A549 (cell line): ENCODE measurements around the gene GRM4. TPM values are rescaled to one million over a fixed set of nuclear protein-coding genes. Genes with fewer than 3 reads are reported as not detected.
A peak's percentile ranks its signal among the peaks of the same experiment; 100 is the strongest.

Experiments
- ATAC-seq, 2 experiments: fragments of 200-7000 bp in 1 of 2; fragments of >200 bp in 1 of 2; cut with Nextera tagmentation in 1 of 2; cut with Tn5 transposase in 1 of 2; 3 replicates each; pipeline versions ENCODE4 v1.8.0 to v1.9.1; 2018 to 2020; ENCODE audit warnings: mild to moderate bottlenecking in 1 of 2, moderate library complexity in 1 of 2
- CTCF ChIA-PET: fragments of 300-600 bp; sonication (Branson Sonifier 250); formaldehyde crosslinking; extraction: SDS; loops from one replicate; lab custom pipeline; 2021; ENCODE audit warnings: antibody characterized with exemption, inconsistent platforms; lab: Yijun Ruan, JAX
- POLR2A ChIA-PET: fragments of 350-600 bp; formaldehyde crosslinking; extraction: SDS; loops from one replicate; lab custom pipeline; 2021; ENCODE audit warnings: antibody characterized with exemption, inconsistent platforms; lab: Yijun Ruan, JAX
- DNase-seq, 2 experiments: peaks; one replicate each; pipeline versions ENCODE4 v3.0.0 to v3.0.0-alpha.2; 2011 to 2016; ENCODE audit warnings: low read depth in 1 of 2, low spot score in 1 of 2
- FAIRE-seq: peaks from 2 replicates; lab custom pipeline; 2011; peaks lifted over from hg19 to GRCh38; lab: Jason Lieb, UNC
- H3K27ac ChIP-seq, 2 experiments: fragments of >200 bp; sonication (Bioruptor Twin); formaldehyde crosslinking; 3 replicates each; pipeline ENCODE4 v1.5.1; 2016 to 2017
- H3K4me1 ChIP-seq: fragments of >200 bp; sonication (Bioruptor Twin); formaldehyde crosslinking; 3 replicates; pipeline ENCODE4 v1.6.1; 2016
- H3K4me2 ChIP-seq: fragments of >200 bp; sonication (Bioruptor Twin); formaldehyde crosslinking; 3 replicates; pipeline ENCODE4 v1.6.1; 2016
- H3K4me3 ChIP-seq: fragments of >200 bp; sonication (Bioruptor Twin); formaldehyde crosslinking; 3 replicates; pipeline ENCODE4 v1.5.1; 2016
- H3K9me3 ChIP-seq: fragments of >200 bp; sonication (Bioruptor Twin); formaldehyde crosslinking; 3 replicates; pipeline ENCODE4 v1.6.1; 2016
- BHLHE40 ChIP-seq: IDR thresholded peaks from 2 replicates; pipeline ENCODE4 v1.6.1; 2012; ENCODE audit warnings: low read depth, low read length, inconsistent platforms
- CBX2 ChIP-seq: fragments of 200-600 bp; sonication (generic); IDR thresholded peaks from 2 replicates; pipeline ENCODE4 v1.6.1; 2016; ENCODE audit warnings: low read depth, mild to moderate bottlenecking, borderline replicate concordance
- CEBPB ChIP-seq, 2 experiments: fragments of >200 bp in 1 of 2; sonication (Bioruptor Twin) in 1 of 2; formaldehyde crosslinking in 1 of 2; IDR thresholded peaks; 2 replicates each; pipeline ENCODE4 v1.6.1; 2012 to 2016
- EHMT2 ChIP-seq: fragments of 200-600 bp; sonication (generic); IDR thresholded peaks from 2 replicates; pipeline ENCODE4 v1.6.1; 2016; ENCODE audit warnings: antibody characterized with exemption, low read depth, mild to moderate bottlenecking, moderate library complexity
- FOXS1 ChIP-seq: fragments of 250-450 bp; sonication (Bioruptor Pico); IDR thresholded peaks from 2 replicates; pipeline ENCODE4 v1.5.0; 2020; ENCODE audit warnings: mild to moderate bottlenecking, moderate library complexity
- HDAC2 ChIP-seq: fragments of 200-600 bp; sonication (generic); IDR thresholded peaks from 2 replicates; pipeline ENCODE4 v1.6.1; 2016
- HEYL ChIP-seq: fragments of 250-450 bp; sonication (Bioruptor Pico); IDR thresholded peaks from 2 replicates; pipeline ENCODE4 v1.8.0; 2021; ENCODE audit warnings: mild to moderate bottlenecking, moderate library complexity
- HMGXB4 ChIP-seq: fragments of 250-450 bp; sonication (Bioruptor Pico); IDR thresholded peaks from 2 replicates; pipeline ENCODE4 v1.5.0; 2021; ENCODE audit warnings: mild to moderate bottlenecking, moderate library complexity, borderline replicate concordance
- JUN ChIP-seq, 2 experiments: fragments of >200 bp; sonication (Bioruptor Twin); formaldehyde crosslinking; IDR thresholded peaks; 2 replicates in 1 of 2; 3 replicates in 1 of 2; pipeline ENCODE4 v1.6.1; 2016 to 2017
- MAFK ChIP-seq: fragments of 450-650 bp; IDR thresholded peaks from 2 replicates; pipeline ENCODE4 v1.6.1; 2014; ENCODE audit not compliant: partially characterized antibody
- REST ChIP-seq: fragments of 200-600 bp; sonication (generic); IDR thresholded peaks from 2 replicates; pipeline ENCODE4 v1.6.1; 2016; ENCODE audit warnings: antibody characterized with exemption, mild to moderate bottlenecking, moderate library complexity
- TP53 ChIP-seq: fragments of 250-450 bp; sonication (Bioruptor Pico); IDR thresholded peaks from 2 replicates; pipeline ENCODE4 v1.5.0; 2021; ENCODE audit warnings: mild to moderate bottlenecking, moderate library complexity
- ZFP36 ChIP-seq: fragments of 450-650 bp; IDR thresholded peaks from 2 replicates; pipeline ENCODE4 v1.6.1; 2014; ENCODE audit warnings: borderline replicate concordance; ENCODE audit not compliant: partially characterized antibody
- ZSCAN20 ChIP-seq: fragments of 250-450 bp; sonication (Bioruptor Pico); IDR thresholded peaks from 2 replicates; pipeline ENCODE4 v1.8.0; 2022; ENCODE audit warnings: mild to moderate bottlenecking, moderate library complexity
- whole genome bisulfite sequencing: methylation state at CpG from one replicate; pipeline ENCODE4 v1.1.6; 2017; ENCODE audit errors: missing lambda C conversion rate; 5-methylcytosine and 5-hydroxymethylcytosine counted together
- polyA plus RNA-seq, 4 experiments: library from polyadenylated mRNA; depleted of rRNA in 3 of 4; stranded (reverse); fragments of >200 nt; fragmentation: RNase III in 1 of 4; extraction: RNeasy Plus Mini Kit Qiagen cat#74134 plus additional on column Dnase treatment in 1 of 4; gene quantifications; 2 replicates in 3 of 4; 3 replicates in 1 of 4; pipeline ENCODE4 v1.2.3, GENCODE V29; 2011 to 2017
- TF ChIP-seq, protein P1 (sequence below): IDR thresholded peaks from 2 replicates; pipeline ENCODE4 v1.6.1; 2012

The GRM4 gene
- polyA plus RNA-seq, 2 of the 4 experiments (the other 2 are of a cell fraction) = 0.05 TPM

GRCh38 chr6:34115403-34115795, 30.5 kb downstream of the GRM4 start:
- no peaks in the 10 kb centered on the region for H3K9me3 ChIP-seq
- ChIA-PET POLR2A (no interaction called here), CTCF (interaction anchor here (0.6 kb wide), 1 partner anchor 585 kb away, joined by 3 read pairs; no protein-coding TSS in a partner anchor)
- no peak overlapping the region for H3K27ac ChIP-seq
- FAIRE-seq (no peak), DNase-seq (no peak), ATAC-seq (no peak)
- 52% methylated on average over 6 of the region's 10 CpGs for WGBS
- H3K4me2 ChIP-seq = no peak overlapping the region
- H3K4me3 ChIP-seq = no peak overlapping the region
- TF ChIP-seq EHMT2 = peak; percentile 28; the same call in 1 of the 2 replicates
- no peak for TF ChIP-seq JUN (IDR thresholded peaks at IDR 0.05)
- TF ChIP-seq REST = peak; percentile 95
- H3K4me1 ChIP-seq = no peaks in the 10 kb centered on the region

- TF ChIP-seq ZFP36 (no peak), FOXS1 (CRISPR knock-in tag) (no peak)
- no peak for DNase-seq
- no peak for ATAC-seq
- FAIRE-seq = no peak
- ChIA-PET CTCF (no interaction called here), POLR2A (no interaction called here)
- no peaks in the 10 kb centered on the region for H3K9me3 ChIP-seq
- no peaks in the 10 kb centered on the region for H3K4me1 ChIP-seq
- no peak overlapping the region for H3K27ac ChIP-seq
- no peak overlapping the region for H3K4me2 ChIP-seq
- WGBS = 26% methylated on average over 12 of the region's 16 CpGs
- H3K4me3 ChIP-seq = no peak overlapping the region
These were observed 31.0 kb downstream of the GRM4 start for GRCh38 chr6:34114695-34115402.

GRCh38 chr6:34113532-34113931, 32.4 kb downstream of the GRM4 start:
- WGBS = 4% methylated on average over 3 of the region's 3 CpGs
- POLR2A ChIA-PET = no interaction called here
- Histone ChIP-seq H3K27ac (no peak overlapping the region), H3K4me2 (no peak overlapping the region), H3K4me1 (no peaks in the 10 kb centered on the region), H3K9me3 (no peaks in the 10 kb centered on the region), H3K4me3 (no peak overlapping the region)
- TF ChIP-seq HEYL (no peak), CEBPB (IDR thresholded peaks at IDR 0.05) (no peak), HMGXB4 (CRISPR knock-in tag) (no peak), CBX2 (no peak), ZSCAN20 (no peak), MAFK (no peak), EHMT2 (no peak), BHLHE40 (no peak), HDAC2 (no peak), TP53 (no peak)
- TF ChIP-seq, protein P1, sequence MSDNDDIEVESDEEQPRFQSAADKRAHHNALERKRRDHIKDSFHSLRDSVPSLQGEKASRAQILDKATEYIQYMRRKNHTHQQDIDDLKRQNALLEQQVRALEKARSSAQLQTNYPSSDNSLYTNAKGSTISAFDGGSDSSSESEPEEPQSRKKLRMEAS = no peak
- no peak for FAIRE-seq
- ATAC-seq = no peak
- DNase-seq = no peak
- CTCF ChIA-PET = interaction anchor here (1.1 to 1.5 kb wide), 2 partner anchors 18 to 31 kb away, joined by 4 read pairs; no protein-coding TSS in a partner anchor
